WTC11 (cell line): ENCODE data around the gene CPT1C.

ENCODE experiments used
- ELF4 ChIP-seq: sonication (generic); formaldehyde crosslinking; IDR thresholded peaks from 2 replicates; pipeline ENCODE4 v1.8.1; 2022; ENCODE audit warnings: low read depth, mild to moderate bottlenecking, moderate library complexity, missing genetic modification reagents
- ESRRA ChIP-seq: sonication (generic); formaldehyde crosslinking; IDR thresholded peaks from 2 replicates; pipeline ENCODE4 v1.8.1; 2022; ENCODE audit warnings: mild to moderate bottlenecking, missing genetic modification reagents, borderline replicate concordance
- FOXJ3 ChIP-seq: sonication (generic); formaldehyde crosslinking; IDR thresholded peaks from 2 replicates; pipeline ENCODE4 v1.9.0; 2021; ENCODE audit warnings: missing genetic modification reagents, mild to moderate bottlenecking, borderline replicate concordance
- TCF7 ChIP-seq: sonication (generic); formaldehyde crosslinking; IDR thresholded peaks from 2 replicates; pipeline ENCODE4 v1.8.0; 2022; ENCODE audit warnings: mild to moderate bottlenecking, low read depth, missing genetic modification reagents, moderate library complexity
- TP53 ChIP-seq: sonication (generic); formaldehyde crosslinking; IDR thresholded peaks from 2 replicates; pipeline ENCODE4 v1.8.1; 2023; ENCODE audit warnings: mild to moderate bottlenecking, missing genetic modification reagents
- ZNF232 ChIP-seq: sonication (generic); formaldehyde crosslinking; IDR thresholded peaks from 2 replicates; pipeline ENCODE4 v1.8.0; 2022; ENCODE audit warnings: mild to moderate bottlenecking, missing genetic modification reagents
- ZNF263 ChIP-seq: sonication (generic); formaldehyde crosslinking; IDR thresholded peaks from 2 replicates; pipeline ENCODE4 v1.8.1; 2022; ENCODE audit warnings: low read depth, mild to moderate bottlenecking, moderate library complexity, missing genetic modification reagents
- TF ChIP-seq, protein P1 (sequence below): fragments of 200-600 bp; IDR thresholded peaks from 2 replicates; pipeline ENCODE4 v1.8.0; 2022; ENCODE audit warnings: antibody characterized with exemption
- TF ChIP-seq, protein P2 (sequence below): sonication (generic); formaldehyde crosslinking; IDR thresholded peaks from 2 replicates; pipeline ENCODE4 v1.8.0; 2022; ENCODE audit warnings: mild to moderate bottlenecking, missing genetic modification reagents
- TF ChIP-seq, protein P3 (sequence below): sonication (generic); formaldehyde crosslinking; IDR thresholded peaks from 2 replicates; pipeline ENCODE4 v1.8.1; 2023; ENCODE audit warnings: mild to moderate bottlenecking, missing genetic modification reagents
- TF ChIP-seq, protein P4 (sequence below): sonication (generic); formaldehyde crosslinking; IDR thresholded peaks from 2 replicates; pipeline ENCODE4 v1.8.1; 2022; ENCODE audit warnings: mild to moderate bottlenecking, moderate library complexity, missing genetic modification reagents
- TF ChIP-seq, protein P5 (sequence below): sonication (generic); formaldehyde crosslinking; IDR thresholded peaks from 2 replicates; pipeline ENCODE4 v1.8.1; 2023; ENCODE audit warnings: mild to moderate bottlenecking, missing genetic modification reagents

DNA sequence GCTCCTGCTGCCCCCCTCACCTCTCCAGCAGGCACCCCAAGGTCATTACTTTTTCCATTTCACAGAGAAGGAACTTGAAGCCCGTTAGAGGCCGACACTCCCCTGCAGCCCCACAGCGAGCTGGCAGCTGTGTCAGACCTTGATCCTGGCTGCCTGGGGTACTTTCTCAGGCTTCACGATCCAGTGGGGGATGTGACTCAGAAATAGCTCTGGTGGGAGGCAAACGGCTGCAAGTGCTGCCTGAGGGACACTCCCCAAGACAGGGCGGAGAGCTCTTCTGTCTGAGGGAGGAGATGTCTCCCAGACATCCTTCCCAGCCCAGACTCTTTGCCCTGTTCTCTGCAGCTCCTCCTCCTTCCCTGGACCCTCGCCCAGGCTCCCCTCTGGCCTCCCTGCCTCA, 67.4 kb downstream of the CPT1C start:
- TF ChIP-seq, protein P1, sequence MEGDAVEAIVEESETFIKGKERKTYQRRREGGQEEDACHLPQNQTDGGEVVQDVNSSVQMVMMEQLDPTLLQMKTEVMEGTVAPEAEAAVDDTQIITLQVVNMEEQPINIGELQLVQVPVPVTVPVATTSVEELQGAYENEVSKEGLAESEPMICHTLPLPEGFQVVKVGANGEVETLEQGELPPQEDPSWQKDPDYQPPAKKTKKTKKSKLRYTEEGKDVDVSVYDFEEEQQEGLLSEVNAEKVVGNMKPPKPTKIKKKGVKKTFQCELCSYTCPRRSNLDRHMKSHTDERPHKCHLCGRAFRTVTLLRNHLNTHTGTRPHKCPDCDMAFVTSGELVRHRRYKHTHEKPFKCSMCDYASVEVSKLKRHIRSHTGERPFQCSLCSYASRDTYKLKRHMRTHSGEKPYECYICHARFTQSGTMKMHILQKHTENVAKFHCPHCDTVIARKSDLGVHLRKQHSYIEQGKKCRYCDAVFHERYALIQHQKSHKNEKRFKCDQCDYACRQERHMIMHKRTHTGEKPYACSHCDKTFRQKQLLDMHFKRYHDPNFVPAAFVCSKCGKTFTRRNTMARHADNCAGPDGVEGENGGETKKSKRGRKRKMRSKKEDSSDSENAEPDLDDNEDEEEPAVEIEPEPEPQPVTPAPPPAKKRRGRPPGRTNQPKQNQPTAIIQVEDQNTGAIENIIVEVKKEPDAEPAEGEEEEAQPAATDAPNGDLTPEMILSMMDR, result no peak
- TF ChIP-seq ELF4 (CRISPR knock-in tag), result no peak
- TF ChIP-seq ESRRA (CRISPR knock-in tag), result no peak
- no peak for TF ChIP-seq ZNF263 (CRISPR knock-in tag)
- TF ChIP-seq, protein P2, sequence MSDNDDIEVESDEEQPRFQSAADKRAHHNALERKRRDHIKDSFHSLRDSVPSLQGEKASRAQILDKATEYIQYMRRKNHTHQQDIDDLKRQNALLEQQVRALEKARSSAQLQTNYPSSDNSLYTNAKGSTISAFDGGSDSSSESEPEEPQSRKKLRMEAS (CRISPR knock-in tag), result no peak
- no peak for TF ChIP-seq FOXJ3 (CRISPR knock-in tag)
- TF ChIP-seq ZNF232 (CRISPR knock-in tag), result no peak
- no peak for TF ChIP-seq TP53
- TF ChIP-seq, protein P3, sequence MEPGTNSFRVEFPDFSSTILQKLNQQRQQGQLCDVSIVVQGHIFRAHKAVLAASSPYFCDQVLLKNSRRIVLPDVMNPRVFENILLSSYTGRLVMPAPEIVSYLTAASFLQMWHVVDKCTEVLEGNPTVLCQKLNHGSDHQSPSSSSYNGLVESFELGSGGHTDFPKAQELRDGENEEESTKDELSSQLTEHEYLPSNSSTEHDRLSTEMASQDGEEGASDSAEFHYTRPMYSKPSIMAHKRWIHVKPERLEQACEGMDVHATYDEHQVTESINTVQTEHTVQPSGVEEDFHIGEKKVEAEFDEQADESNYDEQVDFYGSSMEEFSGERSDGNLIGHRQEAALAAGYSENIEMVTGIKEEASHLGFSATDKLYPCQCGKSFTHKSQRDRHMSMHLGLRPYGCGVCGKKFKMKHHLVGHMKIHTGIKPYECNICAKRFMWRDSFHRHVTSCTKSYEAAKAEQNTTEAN, result no peak
- TF ChIP-seq, protein P4, sequence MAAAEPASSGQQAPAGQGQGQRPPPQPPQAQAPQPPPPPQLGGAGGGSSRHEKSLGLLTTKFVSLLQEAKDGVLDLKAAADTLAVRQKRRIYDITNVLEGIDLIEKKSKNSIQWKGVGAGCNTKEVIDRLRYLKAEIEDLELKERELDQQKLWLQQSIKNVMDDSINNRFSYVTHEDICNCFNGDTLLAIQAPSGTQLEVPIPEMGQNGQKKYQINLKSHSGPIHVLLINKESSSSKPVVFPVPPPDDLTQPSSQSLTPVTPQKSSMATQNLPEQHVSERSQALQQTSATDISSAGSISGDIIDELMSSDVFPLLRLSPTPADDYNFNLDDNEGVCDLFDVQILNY (CRISPR knock-in tag), result no peak
- no peak for TF ChIP-seq TCF7 (CRISPR knock-in tag)
- TF ChIP-seq, protein P5, sequence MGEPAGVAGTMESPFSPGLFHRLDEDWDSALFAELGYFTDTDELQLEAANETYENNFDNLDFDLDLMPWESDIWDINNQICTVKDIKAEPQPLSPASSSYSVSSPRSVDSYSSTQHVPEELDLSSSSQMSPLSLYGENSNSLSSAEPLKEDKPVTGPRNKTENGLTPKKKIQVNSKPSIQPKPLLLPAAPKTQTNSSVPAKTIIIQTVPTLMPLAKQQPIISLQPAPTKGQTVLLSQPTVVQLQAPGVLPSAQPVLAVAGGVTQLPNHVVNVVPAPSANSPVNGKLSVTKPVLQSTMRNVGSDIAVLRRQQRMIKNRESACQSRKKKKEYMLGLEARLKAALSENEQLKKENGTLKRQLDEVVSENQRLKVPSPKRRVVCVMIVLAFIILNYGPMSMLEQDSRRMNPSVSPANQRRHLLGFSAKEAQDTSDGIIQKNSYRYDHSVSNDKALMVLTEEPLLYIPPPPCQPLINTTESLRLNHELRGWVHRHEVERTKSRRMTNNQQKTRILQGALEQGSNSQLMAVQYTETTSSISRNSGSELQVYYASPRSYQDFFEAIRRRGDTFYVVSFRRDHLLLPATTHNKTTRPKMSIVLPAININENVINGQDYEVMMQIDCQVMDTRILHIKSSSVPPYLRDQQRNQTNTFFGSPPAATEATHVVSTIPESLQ (CRISPR knock-in tag), result no peak
